Measurements from ENCODE around the gene IRGC.
"Not testable (repeated sequence)": the region's sequence is repeated elsewhere in the genome, so short reads cannot be mapped to it uniquely, and the experiment has no call there.

IRGC gene

GRCh38 chr19:43715776-43716175 lies at the start of gene IRGC:
TSS of gene IRGC (plus strand) at chr19:43716076. CDS start at chr19:43718559, 2,483 bp downstream.
- DNase-seq (ENCODE audit: low spot score): no peak

GRCh38 chr19:43667126-43667875 lies 48.6 kb upstream of the IRGC start:
- DNase-seq (ENCODE audit: low spot score): no peak

GRCh38 chr19:43667876-43668405 lies 47.9 kb upstream of the IRGC start:
- DNase-seq (ENCODE audit: low spot score): peak; percentile 30

GRCh38 chr19:43668406-43669109 lies 47.3 kb upstream of the IRGC start:
- peak; percentile 92 for DNase-seq (ENCODE audit: low spot score)

GRCh38 chr19:43672061-43672679 lies 43.7 kb upstream of the IRGC start:
- no peak for DNase-seq (ENCODE audit: low spot score)

- DNase-seq (ENCODE audit: low spot score): no peak
Observed at GRCh38 chr19:43673637-43674036, 42.2 kb upstream of the IRGC start.

GRCh38 chr19:43674183-43674582 lies 41.7 kb upstream of the IRGC start:
- no peak for DNase-seq (ENCODE audit: low spot score)

GRCh38 chr19:43674596-43674995 lies 41.3 kb upstream of the IRGC start:
- no peak for DNase-seq (ENCODE audit: low spot score)

- DNase-seq (ENCODE audit: low spot score): no peak
Observed at GRCh38 chr19:43675269-43675879, 40.5 kb upstream of the IRGC start.

- DNase-seq (ENCODE audit: low spot score): no peak
Observed at GRCh38 chr19:43675906-43676305, 40.0 kb upstream of the IRGC start.

GRCh38 chr19:43678512-43679261 lies 37.2 kb upstream of the IRGC start:
- no peak for DNase-seq (ENCODE audit: low spot score)

GRCh38 chr19:43681821-43682220 lies 34.1 kb upstream of the IRGC start:
- DNase-seq (ENCODE audit: low spot score): no peak

GRCh38 chr19:43682269-43682668 lies 33.6 kb upstream of the IRGC start:
- DNase-seq (ENCODE audit: low spot score): not testable (repeated sequence)

GRCh38 chr19:43682824-43683661 lies 32.8 kb upstream of the IRGC start:
- DNase-seq (ENCODE audit: low spot score): no peak

GRCh38 chr19:43683905-43684304 lies 32.0 kb upstream of the IRGC start:
- no peak for DNase-seq (ENCODE audit: low spot score)

- no peak for DNase-seq (ENCODE audit: low spot score)
Observed at GRCh38 chr19:43684326-43684725, 31.6 kb upstream of the IRGC start.

- no peak for DNase-seq (ENCODE audit: low spot score)
Observed at GRCh38 chr19:43687660-43687997, 28.2 kb upstream of the IRGC start.

GRCh38 chr19:43688059-43688701 lies 27.7 kb upstream of the IRGC start:
- no peak for DNase-seq (ENCODE audit: low spot score)

- no peak for DNase-seq (ENCODE audit: low spot score)
Observed at GRCh38 chr19:43690444-43690843, 25.4 kb upstream of the IRGC start.

GRCh38 chr19:43690890-43691289 lies 25.0 kb upstream of the IRGC start:
- no peak for DNase-seq (ENCODE audit: low spot score)
